Measurements from ENCODE around the gene CBFA2T3. TPM values are rescaled to one million over a fixed set of nuclear protein-coding genes. Genes with fewer than 3 reads are reported as not detected.
"Not testable (repeated sequence)": the region's sequence is repeated elsewhere in the genome, so short reads cannot be mapped to it uniquely, and the experiment has no call there.

CBFA2T3 gene
- total and polyA plus RNA-seq, 4 donors, result 0.18 to 9.4 (median 2.7) TPM

GRCh38 chr16:89002081-89002480 lies 25.1 kb upstream of the CBFA2T3 start:
- H3K27me3 ChIP-seq (ENCODE audit: control insufficient read depth in 1 of 2, insufficient read depth in 2 of 2, low read length in 1 of 2); intact Hi-C loops (cut with DNase I); H3K4me3 ChIP-seq (ENCODE audit: low read length in 2 of 2); DNase-seq; H3K4me1 ChIP-seq (ENCODE audit: control insufficient read depth in 1 of 2, insufficient read depth in 2 of 2, low read length in 2 of 2); ATAC-seq (ENCODE audit: low FRiP score); H3K27ac ChIP-seq (ENCODE audit: low read depth in 1 of 2, low read length in 2 of 2); H3K36me3 ChIP-seq (ENCODE audit: control insufficient read depth in 1 of 2, insufficient read depth in 2 of 2, low read length in 1 of 2): not testable (repeated sequence)
- WGBS, 2 donors, result 86 to 94% methylated on average over 14 to 19 of the region's 19 CpGs
- H3K9me3 ChIP-seq (ENCODE audit: control insufficient read depth, low read length), result peaks cover 25% of the 10 kb centered on the region

- H3K27ac ChIP-seq (ENCODE audit: low read depth in 1 of 2, low read length in 2 of 2), result no peak overlapping the region
- intact Hi-C loops (cut with DNase I), result no loop called here
- ATAC-seq (ENCODE audit: low FRiP score) (no peak), DNase-seq (no peak)
- H3K36me3 ChIP-seq (ENCODE audit: control insufficient read depth in 1 of 2, insufficient read depth in 2 of 2, low read length in 1 of 2), result no peaks in the 10 kb centered on the region
- peaks cover 30% of the 10 kb centered on the region for H3K9me3 ChIP-seq (ENCODE audit: control insufficient read depth, low read length)
- H3K4me3 ChIP-seq (ENCODE audit: low read length in 2 of 2), result no peak overlapping the region
- WGBS, 2 donors, result 52 to 59% methylated on average over 27 to 30 of the region's 30 CpGs
- H3K27me3 ChIP-seq (ENCODE audit: control insufficient read depth in 1 of 2, insufficient read depth in 2 of 2, low read length in 1 of 2), result no peaks in the 10 kb centered on the region
- H3K4me1 ChIP-seq (ENCODE audit: control insufficient read depth in 1 of 2, insufficient read depth in 2 of 2, low read length in 2 of 2), result no peaks in the 10 kb centered on the region
Measured at GRCh38 chr16:89001117-89002027, 24.4 kb upstream of the CBFA2T3 start.

- H3K9me3 ChIP-seq (ENCODE audit: control insufficient read depth, low read length), result peaks cover 30% of the 10 kb centered on the region
- no peaks in the 10 kb centered on the region for H3K27me3 ChIP-seq (ENCODE audit: control insufficient read depth in 1 of 2, insufficient read depth in 2 of 2, low read length in 1 of 2)
- DNase-seq, result no peak
- WGBS, 2 donors, result 80 to 82% methylated on average over 35 to 36 of the region's 36 CpGs
- intact Hi-C loops (cut with DNase I), result no loop called here
- ATAC-seq (ENCODE audit: low FRiP score), result peak; percentile 22
- no peaks in the 10 kb centered on the region for H3K36me3 ChIP-seq (ENCODE audit: control insufficient read depth in 1 of 2, insufficient read depth in 2 of 2, low read length in 1 of 2)
- H3K27ac ChIP-seq (ENCODE audit: low read depth in 1 of 2, low read length in 2 of 2), result no peak overlapping the region
- H3K4me3 ChIP-seq (ENCODE audit: low read length in 2 of 2), result no peak overlapping the region
- H3K4me1 ChIP-seq (ENCODE audit: control insufficient read depth in 1 of 2, insufficient read depth in 2 of 2, low read length in 2 of 2), result no peaks in the 10 kb centered on the region
Measured at GRCh38 chr16:89000207-89000959, 23.4 kb upstream of the CBFA2T3 start.

- Histone ChIP-seq H3K9me3 (ENCODE audit: control insufficient read depth, low read length) (peaks cover 30% of the 10 kb centered on the region), H3K4me1 (ENCODE audit: control insufficient read depth in 1 of 2, insufficient read depth in 2 of 2, low read length in 2 of 2) (no peaks in the 10 kb centered on the region), H3K27ac (ENCODE audit: low read depth in 1 of 2, low read length in 2 of 2) (no peak overlapping the region), H3K27me3 (ENCODE audit: control insufficient read depth in 1 of 2, insufficient read depth in 2 of 2, low read length in 1 of 2) (no peaks in the 10 kb centered on the region), H3K36me3 (ENCODE audit: control insufficient read depth in 1 of 2, insufficient read depth in 2 of 2, low read length in 1 of 2) (no peaks in the 10 kb centered on the region), H3K4me3 (ENCODE audit: low read length in 2 of 2) (no peak overlapping the region)
- WGBS, 2 donors, result 28 to 37% methylated on average over 19 to 22 of the region's 39 CpGs
- DNase-seq (no peak), ATAC-seq (ENCODE audit: low FRiP score) (no peak)
- intact Hi-C loops (cut with DNase I), result no loop called here
Measured at GRCh38 chr16:88999457-89000206, 22.6 kb upstream of the CBFA2T3 start.

- intact Hi-C loops (cut with DNase I), result no loop called here
- no peak overlapping the region for H3K4me3 ChIP-seq (ENCODE audit: low read length in 2 of 2)
- peaks cover 22% of the 10 kb centered on the region for H3K9me3 ChIP-seq (ENCODE audit: control insufficient read depth, low read length)
- H3K4me1 ChIP-seq (ENCODE audit: control insufficient read depth in 1 of 2, insufficient read depth in 2 of 2, low read length in 2 of 2), result no peaks in the 10 kb centered on the region
- H3K27ac ChIP-seq (ENCODE audit: low read depth in 1 of 2, low read length in 2 of 2), result no peak overlapping the region
- no peaks in the 10 kb centered on the region for H3K27me3 ChIP-seq (ENCODE audit: control insufficient read depth in 1 of 2, insufficient read depth in 2 of 2, low read length in 1 of 2)
- ATAC-seq (ENCODE audit: low FRiP score) (no peak), DNase-seq (no peak)
- 83 to 85% methylated on average over 27 to 28 of the region's 28 CpGs for WGBS, 2 donors
- no peaks in the 10 kb centered on the region for H3K36me3 ChIP-seq (ENCODE audit: control insufficient read depth in 1 of 2, insufficient read depth in 2 of 2, low read length in 1 of 2)
Measured at GRCh38 chr16:88995746-88996535, 18.9 kb upstream of the CBFA2T3 start.

- 58 to 59% methylated on average over 16 of the region's 16 CpGs for WGBS, 2 donors
- Histone ChIP-seq H3K4me1 (ENCODE audit: control insufficient read depth in 1 of 2, insufficient read depth in 2 of 2, low read length in 2 of 2) (no peaks in the 10 kb centered on the region), H3K4me3 (ENCODE audit: low read length in 2 of 2) (no peak overlapping the region), H3K36me3 (ENCODE audit: control insufficient read depth in 1 of 2, insufficient read depth in 2 of 2, low read length in 1 of 2) (no peaks in the 10 kb centered on the region), H3K27ac (ENCODE audit: low read depth in 1 of 2, low read length in 2 of 2) (no peak overlapping the region), H3K27me3 (ENCODE audit: control insufficient read depth in 1 of 2, insufficient read depth in 2 of 2, low read length in 1 of 2) (no peaks in the 10 kb centered on the region), H3K9me3 (ENCODE audit: control insufficient read depth, low read length) (peaks cover 17% of the 10 kb centered on the region)
- DNase-seq, result no peak
- no peak for ATAC-seq (ENCODE audit: low FRiP score)
- intact Hi-C loops (cut with DNase I), result no loop called here
Measured at GRCh38 chr16:88995194-88995593, 18.2 kb upstream of the CBFA2T3 start.

- Histone ChIP-seq H3K4me3 (ENCODE audit: low read length in 2 of 2) (no peak overlapping the region), H3K27me3 (ENCODE audit: control insufficient read depth in 1 of 2, insufficient read depth in 2 of 2, low read length in 1 of 2) (no peaks in the 10 kb centered on the region), H3K27ac (ENCODE audit: low read depth in 1 of 2, low read length in 2 of 2) (no peak overlapping the region), H3K9me3 (ENCODE audit: control insufficient read depth, low read length) (peaks cover 13% of the 10 kb centered on the region), H3K36me3 (ENCODE audit: control insufficient read depth in 1 of 2, insufficient read depth in 2 of 2, low read length in 1 of 2) (no peaks in the 10 kb centered on the region), H3K4me1 (ENCODE audit: control insufficient read depth in 1 of 2, insufficient read depth in 2 of 2, low read length in 2 of 2) (no peaks in the 10 kb centered on the region)
- no peak for ATAC-seq (ENCODE audit: low FRiP score)
- no peak for DNase-seq
- intact Hi-C loops (cut with DNase I), result no loop called here
- 59 to 63% methylated on average over 12 of the region's 12 CpGs for WGBS, 2 donors
Measured at GRCh38 chr16:88994695-88995094, 17.7 kb upstream of the CBFA2T3 start.

Measured in aorta (tissue), 5 donors.